ENCODE results near the gene SLC4A9.
"Not testable (repeated sequence)": the region's sequence is repeated elsewhere in the genome, so short reads cannot be mapped to it uniquely, and the experiment has no call there.

The SLC4A9 gene

GRCh38 chr5:140401362-140402257 is 41.6 kb downstream of the SLC4A9 start, which contains the start of gene ANKHD1:
Gene ANKHD1 (plus strand): TSS chr5:140401833. CDS start chr5:140401968, 135 bp downstream.
- peak; percentile 99 to 100 for DNase-seq

GRCh38 chr5:140402258-140403074 is 42.5 kb downstream of the SLC4A9 start:
- peak in 1 of 2 donors; percentile 14 for DNase-seq

- DNase-seq, result no peak
Observed at GRCh38 chr5:140403613-140404012, 43.6 kb downstream of the SLC4A9 start.

- DNase-seq, result no peak
Observed at GRCh38 chr5:140408750-140409241, 48.8 kb downstream of the SLC4A9 start.

GRCh38 chr5:140413230-140413629 is 53.2 kb downstream of the SLC4A9 start:
- no peak for DNase-seq

- DNase-seq, result no peak
Observed at GRCh38 chr5:140417235-140417634, 57.2 kb downstream of the SLC4A9 start.

- DNase-seq, result no peak
Observed at GRCh38 chr5:140418862-140419520, 59.0 kb downstream of the SLC4A9 start.

GRCh38 chr5:140420226-140420570 is 60.2 kb downstream of the SLC4A9 start:
- DNase-seq, result no peak

- DNase-seq, result no peak
Observed at GRCh38 chr5:140420665-140421361, 60.8 kb downstream of the SLC4A9 start.

GRCh38 chr5:140421375-140421774 is 61.4 kb downstream of the SLC4A9 start:
- DNase-seq, result not testable (repeated sequence)

GRCh38 chr5:140423609-140424008 is 63.6 kb downstream of the SLC4A9 start:
- DNase-seq, result no peak

- DNase-seq, result no peak
Observed at GRCh38 chr5:140424135-140424534, 64.1 kb downstream of the SLC4A9 start.

All from hippocampal formation (tissue), 2 donors.